ENCODE data around the gene SCN7A.
"Not testable (repeated sequence)": the region's sequence is repeated elsewhere in the genome, so short reads cannot be mapped to it uniquely, and the experiment has no call there.

Gene SCN7A

DNA sequence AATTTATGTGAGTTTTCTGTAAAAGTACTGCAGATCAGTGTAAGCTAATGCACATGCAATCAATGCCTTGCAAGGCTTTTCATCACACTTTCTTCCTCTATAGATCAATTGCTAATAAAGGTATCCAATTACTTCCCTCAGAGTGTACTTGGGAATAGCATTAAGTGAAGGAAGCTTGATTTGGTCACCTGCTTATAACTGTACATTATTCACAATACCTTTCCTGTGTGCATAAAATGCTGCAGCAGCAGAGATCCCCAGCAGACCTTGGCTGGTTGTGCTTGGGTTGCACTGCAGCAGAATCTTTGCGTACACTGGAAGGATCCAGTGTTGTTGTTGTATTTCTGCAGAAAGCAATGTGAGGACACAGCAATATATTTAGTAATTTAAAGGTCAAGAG, 99.8 kb downstream of the SCN7A start:
- no peak for DNase-seq (ENCODE audit: low spot score)

DNA sequence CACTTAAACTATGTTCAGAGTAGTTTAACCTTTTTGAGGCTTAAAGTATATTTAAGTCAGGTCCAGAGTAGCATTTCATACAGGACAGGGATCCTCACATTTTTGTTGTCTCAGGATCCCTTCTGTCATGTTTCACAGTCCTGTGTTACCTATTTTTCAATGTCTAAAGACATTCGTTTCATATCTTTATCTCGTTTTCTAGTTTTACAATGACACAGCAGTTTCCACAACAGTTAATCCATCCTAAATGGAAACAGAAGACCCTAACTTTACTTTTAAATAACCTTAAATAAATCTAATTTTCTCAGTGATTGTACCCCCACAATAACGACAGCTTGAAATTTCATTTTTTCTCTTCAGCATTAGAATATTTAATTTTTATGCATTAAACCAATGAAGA, 101.0 kb downstream of the SCN7A start:
- DNase-seq (ENCODE audit: low spot score): no peak

DNA sequence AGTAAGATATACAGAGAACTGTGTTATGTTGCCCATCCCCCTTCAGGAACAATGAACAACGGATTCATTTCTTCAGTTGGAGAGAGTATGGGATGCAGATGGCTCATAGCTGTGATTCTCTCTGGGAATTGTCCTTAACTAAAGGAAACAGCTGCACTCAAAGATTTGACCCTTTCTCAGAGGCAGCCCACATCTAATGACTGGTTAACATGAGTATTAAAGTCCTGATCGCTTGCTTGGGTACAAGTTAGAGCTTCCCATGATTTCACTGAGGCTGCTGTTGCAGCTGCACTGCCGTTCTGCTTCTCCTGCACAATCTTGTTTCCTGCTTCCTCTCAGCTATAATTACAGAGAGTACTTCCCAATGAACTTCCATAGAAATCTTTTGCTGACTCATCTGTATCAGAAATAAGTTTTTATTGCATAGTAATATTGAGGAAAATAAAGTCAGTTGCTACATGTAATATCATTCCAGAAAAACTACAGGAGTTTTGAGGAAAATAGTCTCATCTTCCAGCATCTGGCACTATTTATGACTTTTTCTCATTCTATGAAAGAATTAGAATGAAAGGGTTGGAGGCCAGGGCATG, 105.5 kb downstream of the SCN7A start:
- DNase-seq (ENCODE audit: low spot score): no peak

DNA sequence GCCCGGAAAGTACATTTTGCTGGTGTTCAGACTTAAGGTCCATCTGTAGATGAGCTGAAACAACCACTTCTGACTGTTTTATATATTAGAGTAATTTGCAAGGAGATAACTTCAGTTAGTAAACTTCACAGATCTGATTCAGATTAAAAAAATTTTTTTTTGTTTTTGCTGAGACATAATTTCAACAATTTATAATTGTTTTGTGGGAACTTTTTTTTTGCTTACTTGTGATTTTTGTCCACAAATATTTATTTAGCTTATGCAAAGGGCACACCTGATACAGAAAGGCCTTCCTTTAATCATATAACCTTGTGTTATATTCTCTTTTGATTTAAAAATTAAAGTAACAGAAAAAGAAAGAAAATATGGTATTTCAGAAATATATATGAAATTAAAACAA, 108.7 kb downstream of the SCN7A start:
- no peak for DNase-seq (ENCODE audit: low spot score)

DNA sequence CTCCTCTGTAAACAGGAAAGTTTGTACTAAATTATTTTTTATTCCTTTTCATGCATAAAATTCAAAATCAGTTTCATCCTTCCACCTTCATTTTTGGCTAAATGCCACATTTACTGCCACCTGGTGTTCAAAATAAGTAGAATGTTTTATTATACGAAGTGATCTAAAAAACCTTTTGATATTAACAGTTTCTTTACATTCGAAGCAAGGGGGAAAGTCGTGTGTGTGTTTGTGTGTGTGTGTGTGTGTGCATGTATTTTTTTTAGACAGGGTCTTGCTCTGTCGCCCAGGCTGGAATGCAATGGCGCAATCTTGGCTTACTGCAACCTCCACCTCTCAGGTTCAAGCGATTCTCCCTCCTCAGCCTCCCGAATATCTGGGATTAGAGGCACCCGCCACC, 109.3 kb downstream of the SCN7A start:
- no peak for DNase-seq (ENCODE audit: low spot score)

DNA sequence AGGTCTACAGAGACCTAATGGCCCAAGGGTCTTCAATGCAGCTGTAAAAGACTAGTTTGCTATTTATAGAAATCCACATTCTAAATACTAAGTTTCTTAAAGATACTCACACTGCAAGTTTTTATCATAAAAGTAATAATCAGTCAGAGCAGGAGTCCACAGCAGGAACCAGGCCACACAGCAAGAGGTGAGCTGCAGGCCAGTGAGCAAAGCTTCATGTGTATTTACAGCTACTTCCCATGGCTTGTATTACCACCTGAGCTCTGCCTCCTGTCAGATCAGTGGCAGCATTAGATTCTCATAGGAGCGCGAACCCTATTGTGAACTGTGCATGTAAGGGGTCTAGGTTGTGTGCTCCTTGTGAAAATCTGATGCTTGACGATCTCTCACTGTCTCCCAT, 111.6 kb downstream of the SCN7A start:
- DNase-seq (ENCODE audit: low spot score): no peak

DNA sequence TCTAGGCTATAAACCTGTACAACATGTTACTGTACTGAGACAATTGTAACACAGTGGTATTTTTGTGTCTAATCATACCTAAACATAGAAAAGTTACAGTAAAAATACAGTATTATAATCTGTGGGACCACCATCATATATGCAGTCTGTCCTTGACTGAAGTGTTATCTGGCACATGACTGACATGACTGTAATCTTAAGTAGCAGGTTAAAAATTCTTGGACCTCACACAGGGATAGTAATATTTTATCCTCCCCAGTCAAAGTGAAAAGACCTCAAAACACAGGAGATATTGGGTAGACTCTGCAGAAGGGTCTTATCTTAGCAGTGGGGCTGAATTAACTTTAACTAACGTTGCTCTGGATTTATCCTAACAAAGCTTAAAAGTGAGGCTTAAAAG, 113.4 kb downstream of the SCN7A start:
- no peak for DNase-seq (ENCODE audit: low spot score)

DNA sequence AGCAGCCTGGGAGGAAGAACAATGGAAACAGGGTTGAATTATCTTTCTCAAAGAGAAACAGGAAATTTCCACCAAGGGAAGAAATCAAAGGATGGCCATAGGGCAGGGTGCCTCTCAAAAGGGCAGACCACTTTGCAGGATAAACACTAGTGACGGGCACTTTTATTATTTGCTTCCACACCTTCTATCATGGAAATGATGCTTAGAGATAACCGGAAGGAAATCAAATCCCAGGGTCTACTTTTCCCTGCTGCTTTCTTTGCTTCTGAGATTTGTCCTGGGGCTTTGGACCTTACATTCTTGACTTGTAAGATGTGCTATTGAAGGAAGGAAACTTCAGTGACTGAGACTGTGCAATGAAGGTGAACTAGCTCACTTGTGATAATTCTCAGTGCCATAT, 117.2 kb downstream of the SCN7A start:
- DNase-seq (ENCODE audit: low spot score): no peak

DNA sequence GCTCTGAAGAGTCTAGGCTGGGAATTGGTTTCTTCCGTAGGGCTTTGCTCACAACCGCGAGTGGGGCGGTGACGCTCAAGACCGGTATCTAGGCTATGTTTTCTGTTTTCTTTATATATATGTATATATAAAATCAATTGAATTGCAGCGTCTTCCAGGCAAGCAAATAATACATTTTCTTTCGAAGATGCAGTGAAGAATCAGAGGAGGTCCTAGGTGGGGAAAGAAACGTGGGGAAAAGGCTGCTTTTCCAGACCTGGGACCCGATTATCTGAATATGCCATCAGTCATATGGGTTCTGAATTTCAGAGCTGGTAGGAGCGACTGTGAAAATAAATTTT, 117.6 kb downstream of the SCN7A start:
- DNase-seq (ENCODE audit: low spot score): no peak

DNA sequence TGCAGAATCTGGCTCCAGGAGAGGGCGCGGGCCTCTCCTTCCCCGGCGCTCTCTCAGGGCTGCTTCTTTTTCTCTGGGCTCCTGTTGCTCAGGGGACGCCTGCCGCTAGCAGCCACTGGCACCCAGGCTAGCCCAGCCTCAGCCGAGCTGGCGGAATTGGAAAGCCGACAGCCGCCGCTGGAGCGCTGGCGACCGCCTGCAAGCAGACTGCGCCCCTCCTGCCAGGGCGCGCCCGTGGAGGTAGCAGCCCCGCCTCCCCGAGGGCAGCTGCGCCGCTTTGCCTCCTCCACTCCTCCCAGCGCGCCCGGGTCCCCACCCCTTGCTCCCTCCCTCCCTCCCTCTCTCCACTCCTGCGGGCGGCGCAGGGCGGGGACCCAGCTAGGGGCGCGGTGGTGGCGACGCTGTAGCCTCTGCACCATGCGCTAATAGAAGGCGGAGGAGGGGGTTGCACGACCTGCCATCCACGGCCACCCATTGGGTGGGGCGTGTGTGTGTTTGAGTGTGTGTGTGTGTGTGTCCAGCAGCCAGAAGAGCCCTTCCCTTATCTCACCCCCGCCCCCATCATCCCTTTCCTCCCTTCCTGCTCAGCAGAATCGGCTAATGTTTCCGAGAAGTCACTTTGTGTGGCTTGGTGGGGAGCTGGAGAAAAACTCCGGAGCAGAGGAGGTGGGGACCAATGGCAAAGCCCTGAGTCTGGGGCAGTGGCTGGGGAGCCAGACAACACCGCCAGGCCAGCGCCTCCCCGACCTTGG, 118.1 kb downstream of the SCN7A start, which contains the start of gene SCN9A:
Gene SCN9A (minus strand): TSS at position 209 of the 752 bp plus-strand sequence. CDS start 64,188 bp downstream, outside the sequence.
- no peak for DNase-seq (ENCODE audit: low spot score)

DNA sequence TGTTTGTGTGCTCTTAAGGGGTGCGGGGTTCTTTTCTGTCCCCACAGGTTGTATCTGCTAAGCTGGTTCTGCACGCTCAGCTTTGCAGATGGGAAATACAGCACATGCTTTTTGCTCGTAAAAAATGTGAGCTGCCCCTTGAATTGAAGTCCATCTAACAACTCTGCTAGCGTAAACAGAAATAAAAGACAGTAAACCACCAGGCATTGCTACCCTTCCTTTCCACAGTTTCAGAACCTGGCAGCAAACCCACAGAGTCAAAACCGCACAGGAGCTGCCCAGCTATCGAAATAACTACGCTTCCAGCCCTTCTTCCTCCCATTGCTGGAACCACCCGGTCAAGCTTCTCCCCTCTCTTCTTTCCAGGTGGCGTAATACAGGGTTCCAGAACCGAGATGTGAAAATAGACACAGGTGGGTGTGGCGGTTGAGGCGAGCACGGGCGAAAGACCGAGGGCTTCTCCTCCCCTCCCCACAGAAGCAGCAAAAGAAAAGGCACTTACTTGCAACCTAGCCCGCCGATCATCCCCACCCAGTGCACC, 118.8 kb downstream of the SCN7A start:
- DNase-seq (ENCODE audit: low spot score): no peak

DNA sequence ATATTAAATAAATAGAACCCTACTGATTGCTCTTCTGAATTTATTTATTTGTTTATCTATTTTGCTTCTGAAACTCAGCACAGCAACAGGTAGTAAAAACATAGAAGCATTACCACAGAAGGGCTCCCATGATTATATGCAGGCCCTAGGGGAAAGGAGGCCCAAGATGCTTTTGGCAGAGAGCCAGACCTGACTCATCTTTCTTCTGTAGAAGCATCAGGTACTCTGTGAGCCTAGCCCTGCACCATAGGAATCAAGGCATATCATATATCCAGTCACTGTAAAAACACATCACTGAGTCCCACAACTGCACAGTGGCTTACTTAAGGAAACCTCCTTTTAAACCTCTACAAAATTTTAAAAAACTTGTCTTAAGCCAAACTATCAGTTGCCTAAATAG, 120.1 kb downstream of the SCN7A start:
- no peak for DNase-seq (ENCODE audit: low spot score)

DNA sequence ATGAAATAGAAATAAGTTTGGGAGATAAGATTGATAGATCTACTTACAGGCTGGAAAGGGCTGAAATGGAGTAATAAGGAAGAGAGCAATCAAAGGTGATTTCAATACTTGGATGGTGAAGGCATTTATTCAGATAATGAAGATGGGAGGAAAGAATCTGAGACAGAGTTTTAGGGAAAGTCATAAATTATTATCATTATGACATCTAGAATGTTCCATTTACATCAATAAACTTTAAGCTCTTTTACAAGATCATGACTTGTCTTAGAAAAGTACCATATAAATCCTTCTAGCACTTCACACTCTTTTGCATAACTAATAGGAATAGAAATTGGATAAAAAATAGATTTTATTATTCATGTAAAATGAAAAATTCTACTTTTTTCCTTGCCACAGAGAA, 120.5 kb downstream of the SCN7A start:
- no peak for DNase-seq (ENCODE audit: low spot score)

DNA sequence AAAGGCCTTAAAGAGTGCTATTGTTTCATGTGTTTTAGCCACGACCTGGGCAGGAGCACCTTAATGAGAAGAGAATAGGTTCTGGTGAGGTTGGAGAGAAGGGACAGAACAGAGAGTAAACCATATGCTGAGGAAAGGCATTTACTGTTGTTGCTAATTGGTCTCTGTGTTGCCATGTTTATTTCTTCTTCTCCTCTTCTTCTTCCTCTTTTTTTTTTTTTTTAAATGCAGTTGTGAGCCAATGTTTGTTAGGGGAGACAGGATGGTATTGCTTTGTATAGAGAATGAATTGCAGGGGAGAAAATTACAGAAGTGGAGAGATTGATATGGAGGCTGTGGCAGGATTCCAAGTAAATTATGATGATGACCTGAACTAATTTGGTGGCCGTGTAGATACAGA, 120.9 kb downstream of the SCN7A start:
- DNase-seq (ENCODE audit: low spot score): no peak

DNA sequence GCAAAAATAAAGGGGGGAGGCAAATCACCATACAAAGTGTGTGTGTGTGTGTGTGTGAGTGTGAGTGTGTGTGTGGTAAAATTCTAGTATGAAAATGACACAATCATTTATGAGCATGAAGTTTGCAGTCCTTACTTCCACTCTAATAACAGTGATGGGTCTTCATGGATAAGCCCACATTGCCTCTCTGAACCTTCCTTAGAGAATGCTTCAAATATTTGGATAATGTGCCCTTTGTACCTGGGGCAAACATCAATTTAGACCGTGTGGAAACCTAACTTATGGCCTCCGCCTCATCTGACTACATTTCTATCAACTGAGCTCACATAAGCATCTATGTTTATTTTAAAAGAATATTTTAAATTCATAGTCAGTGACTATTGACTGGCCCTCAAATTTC, 122.0 kb downstream of the SCN7A start:
- DNase-seq (ENCODE audit: low spot score): no peak

DNA sequence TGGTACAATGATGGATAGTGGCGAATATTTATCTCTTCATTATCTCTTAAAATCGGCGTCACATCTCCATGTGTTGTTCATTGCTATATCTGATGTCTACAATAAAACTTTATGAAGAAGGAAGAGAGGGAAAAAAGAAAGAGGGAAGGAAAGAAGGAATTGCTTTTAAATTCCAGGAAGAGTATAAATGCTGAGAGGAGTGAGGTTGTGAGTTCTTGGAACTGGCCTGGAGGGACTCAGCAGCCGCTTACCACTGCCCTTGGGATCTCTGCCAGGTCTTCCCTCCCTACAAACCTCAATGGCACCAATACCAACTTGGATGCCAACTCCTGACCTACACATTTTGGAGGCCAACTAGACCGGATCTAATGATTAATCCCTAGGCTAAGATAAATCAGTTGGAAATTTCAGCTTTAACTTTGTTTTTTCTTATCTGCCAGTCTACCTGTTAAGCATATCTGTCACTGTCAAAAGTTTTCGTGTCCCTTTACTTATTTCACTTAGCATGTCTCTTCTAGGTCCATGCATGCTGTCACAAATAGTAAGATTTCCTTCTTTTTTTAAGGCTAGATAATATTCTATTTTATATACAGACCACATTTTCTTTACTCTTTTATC, 128.1 kb downstream of the SCN7A start:
- DNase-seq (ENCODE audit: low spot score): no peak

DNA sequence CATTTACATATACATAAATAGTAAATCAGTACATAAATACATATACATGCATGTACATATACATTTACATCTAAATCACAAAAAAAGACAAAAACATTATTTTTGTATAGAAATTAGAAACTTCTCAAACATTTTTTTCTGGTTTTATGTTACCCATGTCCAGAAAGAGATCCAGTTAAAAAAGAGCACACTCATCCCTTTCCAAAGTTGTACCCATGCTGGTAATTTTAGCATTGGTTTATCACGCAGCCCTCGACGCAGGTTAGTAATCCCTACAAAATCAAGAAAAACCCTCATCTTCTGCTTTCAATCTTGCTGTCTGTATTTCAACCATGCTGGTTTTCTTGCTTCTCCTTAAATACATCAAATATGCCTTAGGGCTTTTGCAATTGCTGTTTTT, 128.8 kb downstream of the SCN7A start:
- DNase-seq (ENCODE audit: low spot score): no peak

DNA sequence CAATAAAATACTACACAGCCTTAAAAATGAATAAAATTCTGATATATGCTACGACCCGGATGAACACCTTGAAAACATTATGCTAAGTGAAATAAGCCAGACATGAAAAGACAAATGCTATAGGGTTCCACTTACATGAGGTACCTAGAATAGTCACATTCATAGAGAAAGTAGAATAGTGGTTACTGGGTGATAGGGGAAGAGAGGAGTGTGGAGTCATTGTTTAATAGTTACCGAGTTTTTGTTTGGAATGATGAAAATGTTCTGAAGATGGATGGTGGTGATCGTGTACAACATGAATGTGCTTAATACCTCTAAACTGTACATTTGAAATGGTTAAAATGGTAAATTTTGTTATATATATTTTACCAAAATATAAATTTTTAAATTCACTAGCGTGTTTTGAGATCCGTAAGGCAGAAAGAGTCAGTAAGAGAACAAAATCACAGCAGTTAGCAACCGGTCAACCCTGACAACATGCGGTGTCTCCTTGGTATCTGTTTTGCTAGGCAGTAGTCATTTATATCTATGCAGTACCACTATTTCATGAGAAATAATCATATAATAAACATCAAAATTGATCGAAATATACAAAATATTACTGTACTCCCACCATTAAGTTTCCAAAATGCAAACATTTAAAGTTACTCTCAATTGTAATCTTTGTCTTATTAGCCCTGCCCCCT, 129.4 kb downstream of the SCN7A start:
- no peak for DNase-seq (ENCODE audit: low spot score)

DNA sequence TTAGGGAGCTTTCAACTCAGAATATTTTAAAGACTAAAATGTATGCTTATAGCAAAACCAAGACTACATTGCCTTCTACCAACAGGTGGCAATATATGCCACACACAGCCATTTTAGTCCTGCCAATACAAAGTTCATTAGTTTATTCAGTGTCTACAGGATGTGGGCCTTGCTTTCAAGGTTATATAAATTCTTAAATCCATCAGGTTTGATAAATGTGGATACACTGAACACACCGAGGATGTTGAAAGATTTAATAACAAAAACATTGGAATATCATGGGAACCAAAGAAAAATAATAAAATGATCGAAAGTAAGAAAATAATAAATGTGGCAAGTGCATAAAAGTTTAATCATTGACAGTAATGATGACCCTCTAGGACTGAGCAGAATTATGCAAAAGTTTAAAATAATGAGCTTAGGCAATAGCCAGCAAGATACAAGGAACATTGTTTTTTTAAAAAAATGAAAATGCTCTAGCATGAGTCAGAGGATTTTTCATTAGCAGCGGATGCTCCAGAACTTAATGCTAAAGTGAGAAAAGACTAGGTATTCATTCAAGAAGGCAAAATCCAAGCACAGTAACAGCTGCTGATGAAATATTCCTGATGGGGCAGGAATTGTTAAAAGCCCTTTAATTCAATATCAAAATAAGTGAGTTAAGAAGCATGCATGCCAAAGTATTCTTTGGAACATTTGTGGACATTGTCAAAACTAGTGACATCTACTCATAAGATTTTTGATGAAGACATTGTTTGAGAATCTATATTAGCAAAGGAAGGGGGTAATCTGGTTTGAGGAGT, 132.5 kb downstream of the SCN7A start:
- DNase-seq (ENCODE audit: low spot score): no peak

DNA sequence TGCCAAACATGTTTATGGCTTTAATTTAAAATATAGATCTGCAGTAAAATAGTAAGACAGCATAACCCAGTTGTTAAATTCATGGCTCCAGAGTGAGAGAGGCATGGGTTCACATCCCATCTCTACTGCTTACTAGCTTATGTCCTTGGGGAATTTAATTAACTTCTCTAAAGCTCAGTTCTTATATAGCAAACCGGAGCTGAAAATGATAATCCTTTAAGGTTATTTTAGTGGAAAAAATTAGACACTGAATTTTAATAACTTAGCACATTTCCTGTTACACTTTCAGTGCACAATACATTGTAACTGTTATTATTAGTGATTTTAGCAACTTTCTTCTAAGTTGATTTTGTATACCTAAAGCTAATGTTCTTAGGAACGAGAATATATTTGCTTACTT, 133.1 kb downstream of the SCN7A start:
- no peak for DNase-seq (ENCODE audit: low spot score)

DNA sequence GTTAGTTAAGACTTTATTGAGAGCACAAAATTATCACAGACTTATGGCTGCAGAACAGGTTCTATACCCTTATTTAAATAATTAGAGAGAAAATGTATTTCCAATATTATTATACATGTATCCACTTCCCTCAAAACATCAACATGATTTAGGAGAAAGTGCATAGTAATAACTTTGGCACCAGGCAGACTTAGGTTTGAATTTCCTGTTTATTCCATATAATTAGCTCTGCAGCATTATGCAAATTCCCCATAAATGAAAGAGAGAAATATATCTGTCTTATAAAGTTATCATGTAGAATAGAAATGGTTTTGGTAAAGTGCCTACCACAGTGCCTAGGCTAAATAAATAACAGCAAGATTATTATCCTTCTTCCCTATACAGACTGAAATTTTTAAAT, 133.6 kb downstream of the SCN7A start:
- DNase-seq (ENCODE audit: low spot score): no peak

DNA sequence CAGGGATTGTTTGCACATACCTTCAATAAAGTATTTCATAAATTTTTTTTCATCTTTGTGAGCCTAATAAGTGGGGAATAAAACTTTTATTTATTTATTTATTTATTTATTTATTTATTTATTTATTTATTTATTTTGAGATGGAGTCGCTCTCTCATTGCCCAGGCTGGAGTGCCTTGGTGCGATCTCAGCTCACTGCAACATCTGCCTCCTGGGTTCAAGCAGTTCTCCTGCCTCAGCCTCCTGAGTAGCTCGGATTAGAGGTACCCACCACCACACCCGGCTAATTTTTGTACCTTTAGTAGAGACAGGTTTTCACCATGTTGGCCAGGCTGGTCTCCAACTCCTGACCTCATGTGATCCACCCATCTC, 136.1 kb downstream of the SCN7A start:
- not testable (repeated sequence) for DNase-seq (ENCODE audit: low spot score)

Measured in CD4-positive, alpha-beta T cell treated with Interleukin-15 for 4 hours (primary cell).